HEK293 (cell line): ENCODE results near the gene HEPHL1.

Source experiments
- ELK4 ChIP-seq: IDR thresholded peaks from 2 replicates; pipeline ENCODE4 v1.6.1; 2011; ENCODE audit warnings: mild to moderate bottlenecking, low read depth, low read length, borderline replicate concordance
- IKZF3 ChIP-seq: fragments of 450-650 bp; IDR thresholded peaks from 2 replicates; pipeline ENCODE4 v1.5.0; 2018; ENCODE audit warnings: missing biosample characterization, mild to moderate bottlenecking, missing genetic modification characterization, moderate library complexity
- MZF1 ChIP-seq: fragments of 450-650 bp; formaldehyde crosslinking; IDR thresholded peaks from 2 replicates; pipeline ENCODE4 v1.5.1; 2017; ENCODE audit warnings: missing biosample characterization, missing genetic modification characterization, borderline replicate concordance
- OSR2 ChIP-seq: fragments of 450-650 bp; formaldehyde crosslinking; IDR thresholded peaks from 2 replicates; pipeline ENCODE4 v1.5.1; 2016; ENCODE audit warnings: missing biosample characterization, missing genetic modification characterization
- OVOL3 ChIP-seq: fragments of 450-650 bp; formaldehyde crosslinking; IDR thresholded peaks from 2 replicates; pipeline ENCODE4 v1.5.1; 2016; ENCODE audit warnings: missing biosample characterization, missing genetic modification characterization
- PBX3 ChIP-seq: sonication (generic); formaldehyde crosslinking; IDR thresholded peaks from 2 replicates; pipeline ENCODE4 v1.8.1; 2022; ENCODE audit warnings: mild to moderate bottlenecking, moderate library complexity, missing genetic modification reagents
- PRDM10 ChIP-seq: fragments of 450-650 bp; formaldehyde crosslinking; IDR thresholded peaks from 2 replicates; pipeline ENCODE4 v1.5.1; 2016; ENCODE audit warnings: missing biosample characterization, missing genetic modification characterization
- SALL2 ChIP-seq: fragments of 450-650 bp; formaldehyde crosslinking; IDR thresholded peaks from 2 replicates; pipeline ENCODE4 v1.5.0; 2017; ENCODE audit warnings: missing biosample characterization, mild to moderate bottlenecking, missing genetic modification characterization, borderline replicate concordance
- ZBTB11 ChIP-seq: fragments of 450-650 bp; formaldehyde crosslinking; conservative IDR thresholded peaks from 2 replicates; pipeline ENCODE4 v1.5.1; 2016; ENCODE audit warnings: low read depth, missing biosample characterization, missing genetic modification characterization
- ZBTB49 ChIP-seq: fragments of 450-650 bp; formaldehyde crosslinking; IDR thresholded peaks from 2 replicates; pipeline ENCODE4 v1.5.1; 2016; ENCODE audit warnings: missing biosample characterization, missing genetic modification characterization, low read depth
- ZBTB7A ChIP-seq: fragments of 450-650 bp; formaldehyde crosslinking; IDR thresholded peaks from 2 replicates; pipeline ENCODE4 v1.5.1; 2016; ENCODE audit warnings: low read depth, missing biosample characterization, missing genetic modification characterization
- ZNF140 ChIP-seq: fragments of 450-650 bp; formaldehyde crosslinking; IDR thresholded peaks from 2 replicates; pipeline ENCODE4 v1.5.1; 2016; ENCODE audit warnings: missing biosample characterization, missing genetic modification characterization
- ZNF184 ChIP-seq: fragments of 450-650 bp; IDR thresholded peaks from 2 replicates; pipeline ENCODE4 v1.5.1; 2018; ENCODE audit warnings: missing biosample characterization, mild to moderate bottlenecking, missing genetic modification characterization
- ZNF239 ChIP-seq: fragments of 450-650 bp; formaldehyde crosslinking; IDR thresholded peaks from 2 replicates; pipeline ENCODE4 v1.5.1; 2016; ENCODE audit warnings: missing biosample characterization, missing genetic modification characterization
- ZNF26 ChIP-seq: fragments of 450-650 bp; formaldehyde crosslinking; IDR thresholded peaks from 2 replicates; pipeline ENCODE4 v1.5.1; 2016; ENCODE audit warnings: missing biosample characterization, missing genetic modification characterization
- ZNF274 ChIP-seq, 2 experiments: fragments of 200-500 bp in 1 of 2; fragments of 450-650 bp in 1 of 2; sonication (Bioruptor generic) in 1 of 2; formaldehyde crosslinking in 1 of 2; IDR thresholded peaks; 2 replicates each; pipeline versions ENCODE4 v1.5.1 to v1.6.1; 2014 to 2016; ENCODE audit warnings: borderline replicate concordance in 1 of 2, inconsistent platforms in 1 of 2, low read length in 1 of 2, missing biosample characterization in 1 of 2, missing genetic modification characterization in 1 of 2
- ZNF302 ChIP-seq: fragments of 450-650 bp; formaldehyde crosslinking; IDR thresholded peaks from 2 replicates; pipeline ENCODE4 v1.5.1; 2016; ENCODE audit warnings: missing biosample characterization, missing genetic modification characterization, low read depth
- ZNF362 ChIP-seq: fragments of 450-650 bp; formaldehyde crosslinking; IDR thresholded peaks from 2 replicates; pipeline ENCODE4 v1.5.1; 2016; ENCODE audit warnings: missing biosample characterization, missing genetic modification characterization
- ZNF366 ChIP-seq: fragments of 450-650 bp; formaldehyde crosslinking; conservative IDR thresholded peaks from 2 replicates; pipeline ENCODE4 v1.5.1; 2016; ENCODE audit warnings: missing biosample characterization, missing genetic modification characterization
- ZNF416 ChIP-seq: fragments of 450-650 bp; formaldehyde crosslinking; IDR thresholded peaks from 2 replicates; pipeline ENCODE4 v1.5.1; 2016; ENCODE audit warnings: missing biosample characterization, missing genetic modification characterization
- ZNF433 ChIP-seq: fragments of 450-650 bp; formaldehyde crosslinking; IDR thresholded peaks from 2 replicates; pipeline ENCODE4 v1.5.1; 2016; ENCODE audit warnings: missing biosample characterization, missing genetic modification characterization, low read depth
- ZNF501 ChIP-seq: fragments of 450-650 bp; formaldehyde crosslinking; IDR thresholded peaks from 2 replicates; pipeline ENCODE4 v1.5.1; 2016; ENCODE audit warnings: missing biosample characterization, missing genetic modification characterization
- ZNF529 ChIP-seq: fragments of 450-650 bp; formaldehyde crosslinking; IDR thresholded peaks from 2 replicates; pipeline ENCODE4 v1.5.1; 2017; ENCODE audit warnings: missing genetic modification characterization, missing biosample characterization; ENCODE audit not compliant: insufficient replicate concordance
- ZNF585B ChIP-seq: fragments of 450-650 bp; formaldehyde crosslinking; IDR thresholded peaks from 2 replicates; pipeline ENCODE4 v1.5.1; 2016; ENCODE audit warnings: missing biosample characterization, missing genetic modification characterization
- ZNF626 ChIP-seq: fragments of 450-650 bp; sonication (Bioruptor Pico); formaldehyde crosslinking; IDR thresholded peaks from 2 replicates; pipeline ENCODE4 v1.5.1; 2018; ENCODE audit warnings: missing biosample characterization, missing genetic modification characterization, inconsistent platforms

Gene HEPHL1

GRCh38 chr11:93986716-93987115, 34.4 kb upstream of the HEPHL1 start (continued):
- TF ChIP-seq PRDM10 (tag by site-specific recombination) (no peak; the same call in 1 of the 2 replicates), ZNF362 (0 out of 2 replicates have a peak, but pooled peaks have one; percentile 20), ZNF626 (tag by site-specific recombination) (no peak), ZNF501 (tag by site-specific recombination) (0 out of 2 replicates have a peak, but pooled peaks have one; percentile 28), ZBTB49 (tag by site-specific recombination) (no peak), ZNF274 (IDR thresholded peaks at IDR 0.05; ENCODE audit: low read length) (no peak), ZNF274 (tag by site-specific recombination; IDR thresholded peaks at IDR 0.05; ENCODE audit: borderline replicate concordance) (no peak), MZF1 (tag by site-specific recombination) (no peak), ZNF239 (tag by site-specific recombination) (no peak), ELK4 (no peak), ZNF585B (tag by site-specific recombination) (no peak), ZBTB7A (tag by site-specific recombination) (no peak), IKZF3 (tag by site-specific recombination) (0 out of 2 replicates have a peak, but pooled peaks have one; percentile 42), SALL2 (tag by site-specific recombination) (no peak), ZNF529 (peak; percentile 17), ZNF26 (tag by site-specific recombination) (no peak), ZNF184 (peak; percentile 64), PBX3 (no peak), OVOL3 (tag by site-specific recombination) (peak; percentile 50; the same call in 1 of the 2 replicates), ZNF140 (tag by site-specific recombination) (no peak), ZBTB11 (no peak), OSR2 (tag by site-specific recombination) (peak; percentile 85), ZNF366 (peak; percentile 84), ZNF302 (tag by site-specific recombination) (no peak), ZNF433 (tag by site-specific recombination) (no peak), ZNF416 (tag by site-specific recombination) (no peak)
